Sigmoid colon (tissue), 4 donors: ENCODE measurements around the gene NR6A1.

Experiments used
- CTCF ChIP-seq, 4 experiments: fragments of 450-650 bp in 3 of 4; fragments of 200-600 bp in 1 of 4; IDR thresholded peaks; one replicate each; pipeline ENCODE4 v1.5.1; 2016 to 2019; ENCODE audit warnings: antibody characterized with exemption in 4 of 4, mild to moderate bottlenecking in 3 of 4, moderate library complexity in 2 of 4
- POLR2A ChIP-seq, 2 donors: fragments of 450-650 bp; IDR thresholded peaks; one replicate each; pipeline ENCODE4 v1.6.1; 2016; ENCODE audit warnings: antibody characterized with exemption in 2 of 2, mild to moderate bottlenecking in 2 of 2, moderate library complexity in 2 of 2
- POLR2AphosphoS5 ChIP-seq, 4 donors: sonication (generic); formaldehyde crosslinking; IDR thresholded peaks; one replicate each; pipeline ENCODE4 v1.6.1; 2017; ENCODE audit warnings: antibody characterized with exemption in 4 of 4

GRCh38 chr9:124497441-124497840 is 273.7 kb downstream of the NR6A1 start:
- TF ChIP-seq CTCF (IDR thresholded peaks at IDR 0.05) = no peak
- no peak for TF ChIP-seq POLR2A (IDR thresholded peaks at IDR 0.05)
- no peak for TF ChIP-seq POLR2AphosphoS5 (IDR thresholded peaks at IDR 0.05)
